ENCODE data around the gene FLII.
"Not testable (repeated sequence)": the region's sequence is repeated elsewhere in the genome, so short reads cannot be mapped to it uniquely, and the experiment has no call there.

FLII gene

DNA sequence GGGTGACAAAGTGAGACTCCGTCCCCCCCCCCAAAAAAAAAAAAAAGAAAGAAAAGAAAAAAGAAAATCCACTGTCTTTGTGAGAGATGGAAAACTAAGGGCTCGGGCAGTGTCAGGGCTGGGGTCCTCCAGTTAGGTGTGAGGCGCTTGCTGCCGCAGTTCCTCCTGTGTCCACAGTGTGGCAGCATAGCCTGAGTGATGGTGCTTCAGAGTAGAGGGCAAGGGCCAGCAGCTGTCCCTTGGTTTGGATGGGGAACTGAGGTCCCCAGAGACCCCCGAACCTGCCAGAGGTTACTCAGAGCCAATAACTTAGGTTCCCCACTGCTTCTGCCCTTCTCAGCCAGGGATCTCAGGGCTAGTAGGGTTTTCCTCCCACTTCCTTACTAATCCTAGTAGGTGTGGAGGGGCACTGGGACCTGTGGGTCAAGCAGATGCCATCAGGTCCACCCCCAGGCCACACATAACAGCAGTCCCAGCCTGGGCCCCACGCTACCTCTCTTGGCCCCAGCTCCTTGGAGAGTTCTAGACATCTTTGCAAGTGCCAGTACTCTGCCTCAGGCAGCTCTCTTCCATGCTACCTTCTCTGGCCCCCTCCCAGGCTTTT is 41.0 kb downstream of the FLII start:
- DNase-seq, result no peak

DNA sequence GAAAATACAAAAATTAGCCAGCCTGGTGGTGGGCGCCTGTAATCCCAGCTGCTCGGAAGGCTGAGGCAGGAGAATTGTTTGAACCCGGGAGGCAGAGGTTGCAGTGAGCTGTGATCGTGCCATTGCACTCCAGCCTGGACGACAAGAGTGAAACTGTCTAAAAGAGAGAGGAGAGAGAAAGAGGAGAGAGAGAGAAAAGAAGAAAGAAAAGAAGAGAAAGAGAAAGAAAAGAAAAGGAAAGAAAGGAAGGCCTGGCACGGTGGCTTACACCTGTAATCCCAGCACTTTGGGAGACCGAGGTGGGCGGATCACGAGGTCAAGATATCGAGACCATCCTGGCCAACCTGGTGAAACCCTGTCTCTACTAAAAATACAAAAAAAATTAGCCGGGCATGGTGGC is 41.6 kb downstream of the FLII start:
- not testable (repeated sequence) for DNase-seq

DNA sequence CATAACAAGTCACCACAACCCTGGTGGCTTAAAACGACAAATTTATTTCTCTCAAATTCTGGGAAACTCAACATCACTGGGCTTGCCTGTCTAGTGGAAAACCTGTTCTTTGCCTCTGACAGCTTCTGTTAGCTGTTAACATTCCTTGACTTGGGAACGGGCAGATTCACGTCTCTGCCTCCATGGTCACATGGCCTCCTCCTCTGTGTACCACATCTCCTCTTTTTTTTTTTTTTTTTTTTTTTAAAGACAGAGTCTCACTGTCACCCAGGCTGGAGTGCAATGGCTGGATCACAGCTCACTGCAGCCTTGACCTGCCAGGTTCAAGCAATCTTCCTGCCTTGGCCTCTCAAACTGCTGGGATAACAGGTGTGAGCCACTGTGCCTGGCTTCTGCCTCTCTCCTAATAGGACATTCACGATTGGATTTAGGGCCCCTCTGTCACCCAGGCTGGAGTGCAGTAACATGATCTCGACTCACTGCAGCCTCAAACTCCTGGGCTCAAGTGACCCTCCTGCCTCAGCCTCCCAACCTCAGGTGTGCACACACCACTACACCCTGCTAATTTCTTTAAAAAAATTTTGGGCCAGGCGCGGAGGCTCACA is 44.8 kb downstream of the FLII start:
- DNase-seq, result no peak

DNA sequence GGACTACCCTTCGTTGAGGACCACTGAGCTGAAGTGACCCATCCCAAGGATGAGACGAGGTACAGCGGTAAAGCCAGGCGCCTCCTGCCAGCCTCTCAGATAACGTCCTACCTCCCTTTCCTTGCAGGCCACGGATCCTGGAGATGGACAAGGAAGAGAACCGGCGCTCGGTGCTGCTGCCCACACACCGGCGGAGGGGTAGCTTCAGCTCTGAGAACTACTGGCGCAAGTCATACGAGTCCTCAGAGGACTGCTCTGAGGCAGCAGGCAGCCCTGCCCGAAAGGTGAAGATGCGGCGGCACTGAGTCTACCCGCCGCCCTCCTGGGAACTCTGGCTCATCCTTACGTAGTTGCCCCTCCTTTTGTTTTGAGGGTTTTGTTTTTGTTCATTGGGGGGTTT is 50.4 kb downstream of the FLII start:
- DNase-seq, result no peak

DNA sequence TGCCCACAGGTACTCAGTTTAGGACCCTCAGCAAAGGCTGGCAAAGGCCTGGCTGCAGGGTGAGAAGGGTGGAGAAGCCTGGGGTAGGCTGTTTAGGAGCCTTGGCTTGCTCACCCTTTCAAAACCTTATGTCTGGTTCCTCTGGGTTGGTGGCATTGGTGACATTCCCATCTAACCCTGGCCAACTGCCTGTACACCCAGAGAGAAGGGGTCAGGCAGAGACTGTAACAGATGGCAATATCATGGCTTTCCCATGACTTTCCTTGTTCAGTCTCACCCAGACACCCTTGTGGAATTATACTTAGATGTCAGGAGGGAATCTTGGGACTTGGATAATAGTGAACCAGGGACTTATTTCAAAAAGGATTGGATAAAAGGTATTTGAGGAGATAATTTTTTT is 51.6 kb downstream of the FLII start:
- DNase-seq, result no peak

DNA sequence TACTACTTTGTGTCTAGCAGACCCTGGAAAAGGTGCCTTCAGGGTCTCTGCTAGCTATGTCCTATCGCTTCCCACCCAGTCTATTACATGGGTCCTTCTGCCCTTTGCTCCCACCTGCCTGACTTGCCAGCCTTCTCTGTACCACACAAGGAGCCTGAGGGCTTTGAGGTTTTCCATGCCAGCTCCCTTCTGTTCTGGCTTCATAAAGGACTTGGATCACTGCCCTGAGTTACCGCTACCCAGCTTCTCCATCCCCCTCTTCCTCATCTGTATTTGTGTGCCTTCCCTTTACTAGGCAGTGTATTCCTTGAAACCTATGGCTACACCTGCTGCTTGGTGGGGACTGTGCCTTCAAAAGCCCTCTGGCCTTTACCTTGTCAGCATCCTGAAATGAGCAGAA is 52.7 kb downstream of the FLII start:
- no peak for DNase-seq

DNA sequence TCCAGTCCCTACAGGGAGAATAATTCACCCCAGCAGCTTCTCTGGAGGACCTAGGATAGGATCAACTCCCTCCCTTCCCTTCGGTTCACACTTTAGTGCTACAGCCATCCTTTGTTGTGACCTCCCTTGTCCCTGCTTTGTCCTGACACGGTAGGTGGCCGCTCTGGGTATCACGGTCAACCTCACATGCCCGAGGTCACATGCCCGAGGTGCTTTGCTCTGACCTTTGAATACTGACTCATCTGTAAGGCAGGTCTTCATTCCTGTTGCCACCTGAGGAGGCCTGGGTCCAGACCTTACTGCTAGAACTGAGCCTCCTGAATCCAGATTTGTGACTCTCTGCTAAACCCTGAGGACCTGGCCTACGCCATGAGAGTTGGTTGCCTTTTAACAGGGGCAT is 55.2 kb downstream of the FLII start:
- no peak for DNase-seq

DNA sequence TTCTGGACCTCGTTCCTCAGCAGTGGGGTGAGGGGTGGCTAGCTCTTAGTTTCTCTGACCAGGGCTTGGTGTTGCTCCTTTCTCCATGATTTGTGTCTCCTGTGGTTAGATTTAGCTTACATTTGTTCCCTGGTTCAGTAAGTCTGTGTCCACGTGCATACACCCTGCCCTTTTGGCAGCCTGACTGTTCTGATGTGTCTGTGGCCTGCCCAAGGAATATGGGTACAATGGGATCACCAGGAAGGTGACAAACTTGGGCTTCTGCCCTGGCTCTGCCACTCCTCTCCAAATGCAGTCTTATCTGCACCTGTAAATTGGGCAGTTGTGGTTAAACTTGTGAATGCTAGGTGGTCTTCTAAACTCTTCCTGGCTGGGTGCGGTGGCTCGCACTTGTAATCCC is 57.4 kb downstream of the FLII start:
- no peak for DNase-seq

DNA sequence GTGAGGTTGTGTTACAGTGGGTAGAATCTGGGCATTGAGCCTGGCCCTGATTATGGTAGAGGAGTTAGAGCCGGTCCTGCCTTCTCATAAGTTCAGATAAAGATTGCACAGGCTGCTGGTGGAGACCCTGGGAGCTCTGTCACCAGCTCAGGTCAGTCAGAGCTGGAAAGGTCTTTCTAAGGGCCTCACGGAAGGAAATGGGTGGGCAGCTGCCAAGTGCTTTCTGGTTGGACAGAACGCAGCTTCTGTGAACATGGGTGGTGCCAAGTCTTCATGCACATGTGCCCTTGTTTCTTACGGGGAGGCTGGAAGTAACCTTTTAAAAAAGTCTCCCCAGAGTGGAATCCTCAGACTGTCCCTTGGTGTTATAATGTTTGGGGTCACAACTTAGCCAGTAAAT is 60.0 kb downstream of the FLII start:
- no peak for DNase-seq

DNA sequence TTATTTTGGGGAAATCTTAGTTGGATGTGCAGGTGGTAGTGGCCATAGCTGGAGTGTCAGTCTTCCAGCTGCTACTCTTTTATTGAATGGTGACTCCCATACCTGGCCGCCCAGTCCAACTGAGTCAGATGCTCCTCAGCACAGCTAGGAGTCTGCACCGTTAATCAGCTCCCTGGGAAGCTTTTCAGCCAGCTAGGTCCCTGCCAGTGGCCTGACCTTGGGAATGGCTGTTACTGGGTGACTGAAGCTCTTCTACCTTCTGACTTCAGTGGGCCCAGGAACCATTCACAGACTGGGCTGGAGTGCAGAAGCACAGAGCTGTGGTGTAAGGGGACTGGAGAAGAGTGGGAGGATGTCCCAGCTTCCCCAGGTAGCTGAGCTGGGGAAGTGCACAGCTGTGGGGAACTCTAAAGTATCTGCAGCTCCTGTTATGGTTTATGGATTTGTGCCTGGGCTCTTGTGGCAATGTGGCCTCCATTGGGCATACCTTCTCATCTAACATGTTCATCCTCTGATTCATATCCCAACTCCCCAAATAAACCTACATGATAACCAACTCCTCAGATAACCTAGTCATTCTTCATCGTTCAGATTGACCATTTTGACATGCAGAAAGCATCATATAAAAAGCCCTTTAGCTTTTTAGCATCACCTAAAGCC is 60.9 kb downstream of the FLII start:
- no peak for DNase-seq

DNA sequence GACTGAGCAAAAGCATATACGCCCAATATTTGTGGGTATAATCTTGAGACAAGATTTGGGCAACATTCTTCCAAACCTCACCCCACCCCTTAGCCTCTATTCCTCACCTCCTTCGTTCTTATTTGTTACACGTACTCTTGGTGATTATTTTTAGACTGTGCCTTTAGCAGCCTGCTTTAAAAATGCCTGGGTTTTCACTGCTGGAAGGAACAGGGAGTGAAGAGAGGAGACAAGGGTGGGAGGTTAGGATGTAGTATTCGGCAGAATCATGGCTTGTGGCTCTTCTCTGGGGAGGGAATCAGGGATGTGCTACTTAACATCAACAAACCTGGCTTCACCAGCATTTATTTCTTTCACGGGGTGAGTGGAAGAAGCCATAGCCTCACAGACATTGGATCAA is 63.3 kb downstream of the FLII start:
- DNase-seq, result no peak

Measured in cortex of kidney (tissue), 1 donor.